Activated CD8-positive, alpha-beta memory T cell treated with anti-CD3 and anti-CD28 coated beads, Interleukin-2, amount 50 U/mL, for 1 hour (primary cell): ENCODE data around the gene ZBED1.
"Not testable (repeated sequence)": the region's sequence is repeated elsewhere in the genome, so short reads cannot be mapped to it uniquely, and the experiment has no call there.

Experiments
- DNase-seq: peaks from one replicate; pipeline ENCODE4 v3.0.0-alpha.2; 2020; ENCODE audit errors: extremely low read depth

The ZBED1 gene

DNA sequence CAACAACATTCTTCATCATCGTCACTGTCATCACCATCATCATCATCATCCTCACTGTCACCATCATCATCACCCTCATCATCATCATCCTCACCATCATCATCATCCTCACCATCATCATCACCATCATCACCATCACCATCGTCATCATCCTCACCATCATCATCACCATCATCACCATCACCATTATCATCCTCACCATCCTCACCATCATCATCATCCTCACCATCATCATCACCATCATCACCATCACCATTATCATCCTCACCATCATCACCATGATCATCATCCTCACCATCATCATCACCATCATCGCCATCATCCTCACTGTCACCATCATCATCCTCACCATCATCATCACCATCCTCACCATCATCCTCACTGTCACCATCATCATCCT lies 18.9 kb upstream of the ZBED1 start:
- DNase-seq: not testable (repeated sequence)

DNA sequence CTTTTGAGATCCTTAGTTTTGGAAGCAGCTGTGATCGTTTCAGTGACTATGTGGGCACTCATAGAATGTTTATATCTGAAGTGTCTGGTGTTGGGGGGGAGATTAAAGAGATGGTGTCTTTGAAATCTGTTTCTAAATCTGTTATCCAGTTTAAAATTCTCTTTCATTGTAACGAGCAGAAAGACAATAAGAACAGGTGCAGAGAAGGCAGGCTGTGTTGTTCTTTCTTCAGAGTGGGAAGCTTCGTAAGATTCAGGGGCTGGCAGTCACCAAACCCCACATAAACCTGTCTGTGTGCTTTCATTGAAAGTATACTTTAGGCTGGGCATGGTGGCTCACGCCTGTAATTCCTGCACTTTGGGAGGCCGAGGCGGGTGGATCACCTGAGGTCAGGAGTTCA lies 16.3 kb upstream of the ZBED1 start:
- DNase-seq: no peak

DNA sequence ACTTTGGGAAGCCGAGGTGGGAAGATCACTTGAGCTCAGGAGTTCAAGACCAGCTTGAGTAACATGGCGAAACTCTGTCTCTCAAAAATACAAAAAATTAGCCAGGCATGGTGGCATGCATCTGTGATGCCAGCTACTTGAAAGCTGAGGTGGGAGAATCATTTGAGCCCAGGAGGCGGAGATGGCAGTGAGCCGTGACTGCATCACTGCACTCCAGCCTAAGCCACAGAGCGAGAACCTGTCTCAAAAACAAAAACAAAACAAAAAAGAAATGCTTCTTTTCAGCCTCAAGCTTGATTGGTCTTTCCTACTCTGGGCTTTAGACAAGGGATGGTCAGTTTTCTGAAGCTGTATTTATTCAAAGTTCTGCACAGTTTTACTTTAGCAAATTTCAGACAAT lies 15.8 kb upstream of the ZBED1 start:
- DNase-seq: no peak

DNA sequence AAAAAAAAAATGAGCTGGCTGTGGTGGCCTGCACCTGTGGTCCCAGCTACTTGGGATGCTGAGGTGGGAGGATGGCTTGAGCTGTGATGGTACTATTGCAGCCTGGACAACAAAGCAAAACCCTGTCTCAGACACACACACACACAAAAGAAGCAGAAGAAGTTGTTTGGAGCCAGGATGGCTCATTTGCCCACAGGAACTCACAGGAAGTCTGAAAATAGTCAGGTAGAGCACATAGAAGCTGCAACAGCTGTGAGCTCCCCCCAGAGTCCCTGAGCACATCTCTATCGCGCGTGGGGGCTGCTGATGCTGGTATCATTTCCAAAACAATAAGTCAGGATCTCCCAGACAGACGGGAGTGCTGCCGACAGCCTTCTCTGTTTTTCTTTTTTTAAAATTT lies 13.4 kb upstream of the ZBED1 start:
- no peak for DNase-seq

DNA sequence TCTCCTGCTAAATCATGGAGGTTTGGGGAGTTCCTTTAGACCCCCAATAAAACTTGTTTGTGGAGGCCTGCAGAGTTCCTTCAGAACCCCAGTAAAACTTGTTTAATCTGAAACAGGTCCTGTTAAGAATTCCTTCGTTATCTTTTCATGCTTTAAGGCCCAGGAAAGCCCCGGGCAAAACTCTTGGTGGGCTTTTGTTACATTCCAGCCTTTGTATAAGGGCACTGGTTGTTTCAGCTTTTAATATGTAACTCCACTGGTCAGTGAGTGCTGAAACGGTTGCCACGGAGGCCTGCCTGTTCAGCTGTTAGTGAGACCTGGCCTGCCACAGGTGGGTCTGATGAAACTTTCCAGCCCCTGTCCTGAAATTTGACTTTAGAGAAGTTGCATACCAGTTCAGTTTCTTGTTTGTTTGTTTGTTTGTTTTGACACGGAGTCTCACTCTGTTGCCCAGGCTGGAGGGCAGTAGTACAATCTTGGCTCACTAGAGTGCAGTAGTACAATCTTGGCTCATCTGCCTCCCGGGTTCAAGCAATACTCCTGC lies 12.4 kb upstream of the ZBED1 start:
- DNase-seq: no peak

DNA sequence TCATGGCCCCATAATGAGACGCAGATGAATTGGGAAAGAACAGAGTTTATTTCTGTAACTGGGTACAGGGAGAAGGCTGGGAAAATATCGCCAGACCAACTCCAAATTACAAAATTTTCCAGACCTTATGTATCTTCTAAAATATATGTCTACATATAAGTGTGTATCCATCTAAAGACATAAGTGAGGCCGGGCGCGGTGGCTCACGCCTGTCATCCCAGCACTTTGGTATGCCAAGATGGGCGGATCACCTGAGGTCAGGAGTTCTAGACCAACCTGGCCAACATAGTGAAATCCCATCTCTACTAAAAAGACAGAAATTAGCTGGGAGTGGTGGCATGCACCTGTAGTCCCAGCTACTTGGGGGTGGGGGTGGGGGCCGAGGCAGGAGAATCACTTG lies 11.7 kb upstream of the ZBED1 start:
- no peak for DNase-seq

DNA sequence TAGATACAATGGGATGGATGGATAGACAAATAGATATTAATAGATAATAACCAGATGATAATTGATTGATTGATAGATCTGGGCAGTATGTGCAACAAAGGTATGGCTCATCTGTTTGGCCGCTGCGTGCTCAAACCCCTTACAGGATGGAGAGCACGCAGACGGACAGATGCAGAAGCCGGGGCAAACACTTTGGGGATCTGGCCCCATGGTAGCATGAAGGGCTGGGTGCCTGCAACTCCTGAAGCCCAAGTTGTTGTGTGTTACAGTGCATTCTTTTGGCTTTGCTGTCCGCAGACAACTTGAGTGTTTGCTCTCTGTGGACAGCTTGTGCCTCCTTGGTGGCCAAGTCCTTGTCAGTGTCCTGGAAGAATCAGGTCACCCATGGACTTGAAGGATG lies 10.6 kb upstream of the ZBED1 start:
- DNase-seq: no peak

DNA sequence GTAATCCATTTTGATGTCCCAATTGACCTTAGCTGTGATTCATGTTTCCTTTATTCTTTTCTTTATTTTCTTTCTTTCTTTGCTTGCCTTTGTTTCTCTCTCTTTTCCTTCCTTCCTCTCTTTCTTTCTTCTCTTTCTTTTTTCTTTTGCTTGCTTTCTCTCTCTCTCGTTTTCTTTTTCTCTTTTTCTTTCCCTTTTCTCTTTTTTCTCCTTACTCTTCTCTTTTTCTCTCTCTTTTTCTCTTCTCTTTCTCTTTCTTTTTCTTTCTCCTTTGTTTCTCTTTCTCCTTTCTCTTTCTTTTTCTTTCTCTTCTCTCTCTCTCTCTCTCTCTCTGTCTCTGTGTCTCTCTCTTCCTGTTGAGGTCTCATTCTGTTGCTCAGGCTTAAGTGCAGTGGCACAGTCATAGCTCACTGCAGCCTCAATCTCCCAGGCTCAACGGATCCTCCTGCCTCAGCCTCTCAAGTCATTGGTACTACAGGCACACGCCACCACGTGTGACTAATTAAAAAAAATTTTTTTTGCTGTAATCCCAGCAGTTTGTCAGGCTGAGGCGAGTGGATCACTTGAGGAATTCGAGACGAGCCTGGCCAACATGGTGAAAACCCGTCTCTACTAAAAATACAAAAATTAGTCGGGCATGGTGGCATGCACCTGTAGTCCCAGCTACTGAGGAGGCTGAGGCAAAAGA lies 8.0 kb upstream of the ZBED1 start:
- no peak for DNase-seq

DNA sequence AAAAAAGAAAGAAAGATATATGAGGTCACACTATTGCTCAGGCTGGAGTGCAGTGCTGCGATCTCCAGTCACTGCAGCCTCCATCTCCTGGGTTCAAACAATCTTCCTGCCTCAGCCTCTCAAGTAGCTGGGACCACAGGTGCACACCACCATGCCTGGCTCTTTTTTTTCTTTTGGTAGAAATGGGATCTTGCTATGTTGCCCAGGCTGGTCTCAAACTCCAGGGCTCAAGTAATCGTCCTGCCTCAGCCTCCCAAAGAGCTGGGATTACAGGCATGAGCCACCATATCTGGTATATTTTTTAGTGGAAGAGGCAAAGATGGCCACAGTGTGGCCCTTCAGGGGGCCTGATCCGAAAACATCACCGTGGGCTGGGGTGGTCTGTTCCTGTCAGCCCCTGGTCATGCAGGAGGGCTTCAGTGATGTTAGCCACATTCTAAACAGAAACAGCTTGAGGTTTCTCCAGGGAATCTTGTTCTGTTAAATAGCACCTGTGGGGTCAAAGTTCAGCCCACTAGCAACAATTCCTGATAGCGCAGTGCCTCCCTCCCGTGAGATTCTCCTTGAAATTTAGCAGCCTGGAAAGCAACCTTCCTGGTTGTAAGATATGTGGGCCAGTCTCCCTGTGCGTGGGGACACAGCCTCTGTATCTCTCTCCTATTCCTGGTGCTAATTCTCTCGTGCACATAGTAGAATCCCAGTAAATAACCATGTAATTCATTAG lies 7.3 kb upstream of the ZBED1 start:
- no peak for DNase-seq

DNA sequence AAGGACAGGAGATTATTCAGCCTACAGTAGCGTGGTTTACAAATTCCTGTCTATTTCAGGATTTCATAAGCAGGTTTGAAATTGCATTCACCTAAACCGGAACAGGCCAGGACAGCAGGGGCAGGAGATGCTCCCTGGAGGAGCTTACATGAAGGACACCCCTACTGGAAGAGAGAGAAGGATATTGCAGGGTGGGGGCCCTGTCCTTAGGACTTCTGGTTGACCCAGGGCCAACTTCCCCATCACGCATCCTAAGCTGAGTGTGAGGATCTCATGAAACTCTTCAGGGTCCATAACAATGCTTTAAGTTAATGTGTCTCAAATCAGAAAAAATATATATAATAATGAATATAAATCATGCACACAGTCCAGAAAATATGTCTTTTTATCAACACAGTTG lies 6.4 kb upstream of the ZBED1 start:
- DNase-seq: no peak

DNA sequence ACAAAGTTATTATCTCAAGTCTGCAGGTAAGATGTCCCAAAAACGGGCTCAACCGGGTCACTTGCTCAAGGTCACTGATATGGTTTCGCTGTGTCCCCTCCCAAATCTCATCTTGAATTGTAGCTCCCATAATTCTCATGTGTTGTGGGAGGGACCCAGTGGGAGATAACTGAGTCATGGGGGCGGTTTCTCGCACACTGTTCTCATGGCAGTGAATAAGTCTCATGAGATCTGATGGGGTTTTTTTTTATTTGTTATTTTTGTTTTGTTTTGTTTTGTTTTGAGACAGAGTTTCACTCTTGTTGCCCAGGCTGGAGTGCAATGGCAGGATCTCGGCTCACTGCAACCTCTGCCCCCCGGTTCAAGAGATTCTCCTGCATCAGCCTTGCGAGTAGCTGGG lies 4.6 kb upstream of the ZBED1 start:
- not testable (repeated sequence) for DNase-seq

DNA sequence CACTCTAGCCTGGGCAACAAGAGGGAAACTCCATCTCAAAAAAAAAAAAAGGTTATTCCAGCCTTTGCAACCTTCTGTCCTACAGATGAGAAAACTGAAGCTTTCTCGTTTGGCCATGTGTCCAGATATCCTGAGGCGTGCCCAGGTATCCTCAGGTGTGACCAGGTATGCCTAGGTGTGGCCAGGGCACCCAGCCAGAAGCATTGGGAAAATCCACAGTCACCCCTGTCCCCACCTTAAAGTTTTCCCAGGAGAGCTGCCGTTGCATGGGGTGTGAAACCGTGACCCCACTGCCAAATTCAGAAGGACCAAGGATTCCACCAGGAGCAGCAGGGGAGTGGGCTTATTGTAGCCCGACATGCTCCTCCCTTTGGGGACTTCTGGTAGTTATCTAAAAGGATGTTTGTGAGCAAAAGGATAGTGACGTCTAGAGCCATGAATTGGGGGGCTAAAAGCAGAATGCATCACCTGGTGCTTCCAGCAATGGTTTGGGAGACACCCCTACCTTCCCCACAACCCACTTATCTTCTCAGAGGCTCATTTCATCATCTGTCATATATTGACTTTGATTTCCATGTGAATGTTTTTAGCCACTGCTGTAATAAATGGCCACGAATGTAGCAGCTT lies 4.0 kb upstream of the ZBED1 start:
- DNase-seq: no peak

DNA sequence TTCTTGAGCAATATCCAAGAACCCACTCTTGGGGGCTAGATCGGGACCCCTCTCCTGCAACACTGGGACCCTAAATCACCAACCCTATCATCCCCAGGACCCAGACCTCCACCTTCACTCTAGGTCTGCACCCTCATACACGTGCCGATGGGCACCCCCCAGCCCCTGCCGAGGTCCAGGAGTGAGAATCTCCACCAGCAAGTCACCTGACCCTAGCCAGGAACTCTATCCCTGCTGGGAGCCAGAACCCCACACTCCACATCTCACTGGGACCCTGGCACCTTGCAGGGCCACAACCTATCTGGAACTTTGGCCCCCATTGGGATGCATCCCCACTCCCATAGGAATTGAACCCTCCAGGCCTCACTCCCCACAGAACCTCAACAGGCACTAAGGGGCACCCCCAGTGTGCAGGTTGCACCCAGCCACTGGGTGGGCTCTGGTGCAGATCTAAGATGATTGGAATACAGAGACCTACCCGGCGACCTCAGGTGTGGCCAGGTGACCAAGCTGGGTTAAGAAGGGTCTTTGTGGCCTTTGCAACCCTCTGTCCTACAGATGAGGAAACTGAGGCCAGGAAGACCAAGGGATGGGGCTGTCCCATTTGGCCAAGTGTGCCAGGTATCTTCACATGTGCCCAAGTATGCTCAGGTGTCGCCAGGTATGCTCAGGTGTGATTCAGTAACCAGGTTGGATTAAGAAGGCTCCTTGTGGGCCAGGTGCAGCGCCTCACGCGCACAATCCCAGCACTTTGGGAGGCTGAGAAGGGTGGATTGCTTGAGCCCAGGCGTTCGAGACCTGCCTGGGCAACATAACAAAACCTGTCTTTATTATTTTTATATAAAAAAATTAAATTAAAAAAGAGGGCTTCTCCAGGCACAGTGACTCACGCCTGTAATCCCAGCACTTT lies 3.1 kb upstream of the ZBED1 start:
- DNase-seq: no peak

DNA sequence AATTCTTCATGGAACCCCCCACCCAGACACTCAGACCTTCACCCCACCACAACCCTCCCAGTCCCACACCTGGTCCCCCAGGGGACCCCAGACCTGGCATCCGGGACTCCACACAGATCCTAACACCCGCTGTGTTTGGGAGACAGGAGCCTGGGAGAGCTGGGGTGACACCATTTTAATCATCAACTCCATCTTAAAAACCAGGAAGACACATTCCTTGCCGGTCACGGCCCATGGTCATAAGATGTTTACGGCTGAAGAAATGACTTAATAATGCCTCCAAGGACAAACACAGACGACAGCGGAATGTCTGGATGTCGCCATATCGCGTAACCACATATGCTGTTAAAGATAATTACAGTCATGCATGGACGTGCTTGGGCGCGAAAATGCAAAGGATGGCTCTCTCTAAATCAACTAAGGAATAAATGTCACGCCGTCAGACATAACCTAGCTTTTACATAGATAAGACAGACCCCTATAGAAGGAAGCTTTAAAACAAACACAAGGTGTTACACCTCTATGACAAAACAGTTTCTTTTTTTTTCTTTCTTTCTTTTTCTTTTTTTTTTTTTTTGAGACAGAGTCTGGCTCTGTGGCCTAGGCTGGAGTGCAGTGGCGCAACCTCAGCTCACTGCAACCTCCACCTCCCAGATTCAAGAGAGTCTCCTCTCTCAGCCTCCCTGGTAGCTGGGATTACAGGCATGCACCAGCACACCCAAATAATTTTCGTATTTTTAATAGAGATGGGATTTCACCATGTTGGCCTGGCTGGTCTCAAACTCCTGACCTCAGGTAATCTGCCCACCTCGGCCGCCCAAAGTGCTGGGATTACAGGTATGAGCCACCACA lies 2.1 kb upstream of the ZBED1 start:
- DNase-seq: no peak

DNA sequence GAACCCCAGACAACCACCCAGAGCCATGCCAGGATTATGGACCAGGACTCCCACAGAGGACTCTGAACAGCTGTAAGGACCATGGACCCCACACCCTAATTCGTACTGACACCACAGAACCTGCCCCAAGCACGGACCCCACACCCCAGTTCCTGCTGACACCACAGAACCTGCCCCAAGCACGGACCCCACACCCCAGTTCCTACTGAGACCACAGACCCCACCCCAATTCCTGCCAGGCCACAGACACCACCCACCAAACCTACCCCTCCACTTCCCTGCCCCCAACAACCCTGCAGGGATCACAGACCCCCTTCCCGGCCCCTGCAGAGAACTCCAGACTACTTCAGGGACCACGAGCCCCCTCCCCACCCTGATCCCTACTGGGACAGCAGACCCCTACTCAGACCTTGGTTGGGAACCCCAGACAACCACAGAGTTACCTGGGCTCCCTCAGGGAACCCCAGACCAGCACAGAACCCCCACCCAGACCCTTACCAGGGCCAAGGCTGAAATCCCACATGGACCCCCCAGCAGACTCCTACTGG lies 1.4 kb upstream of the ZBED1 start:
- no peak for DNase-seq

DNA sequence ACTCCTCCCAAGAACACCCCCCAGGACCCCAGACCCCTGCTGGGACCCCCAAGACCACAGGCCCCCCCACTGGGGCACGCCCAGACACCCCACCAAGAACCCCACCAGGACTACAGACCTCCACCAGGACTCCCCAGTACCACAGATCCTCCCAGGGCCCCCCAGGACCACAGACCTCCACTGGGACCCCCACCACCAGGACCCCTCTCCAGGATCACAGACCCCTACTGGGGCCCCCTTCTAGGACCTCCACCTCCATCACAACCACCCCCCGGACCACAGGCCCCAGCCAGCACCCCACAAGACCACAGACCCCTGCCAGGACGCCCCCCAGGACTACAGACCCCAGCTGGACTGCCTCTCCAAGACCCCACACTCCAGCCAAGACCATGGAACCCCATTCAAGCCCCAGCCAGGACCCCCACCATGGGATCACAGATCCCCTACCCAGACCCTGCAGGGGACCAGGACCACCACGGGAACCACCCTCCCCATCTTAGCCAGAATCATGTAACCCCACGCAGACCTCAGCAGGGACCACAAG lies 855 bp upstream of the ZBED1 start:
- DNase-seq: no peak

DNA sequence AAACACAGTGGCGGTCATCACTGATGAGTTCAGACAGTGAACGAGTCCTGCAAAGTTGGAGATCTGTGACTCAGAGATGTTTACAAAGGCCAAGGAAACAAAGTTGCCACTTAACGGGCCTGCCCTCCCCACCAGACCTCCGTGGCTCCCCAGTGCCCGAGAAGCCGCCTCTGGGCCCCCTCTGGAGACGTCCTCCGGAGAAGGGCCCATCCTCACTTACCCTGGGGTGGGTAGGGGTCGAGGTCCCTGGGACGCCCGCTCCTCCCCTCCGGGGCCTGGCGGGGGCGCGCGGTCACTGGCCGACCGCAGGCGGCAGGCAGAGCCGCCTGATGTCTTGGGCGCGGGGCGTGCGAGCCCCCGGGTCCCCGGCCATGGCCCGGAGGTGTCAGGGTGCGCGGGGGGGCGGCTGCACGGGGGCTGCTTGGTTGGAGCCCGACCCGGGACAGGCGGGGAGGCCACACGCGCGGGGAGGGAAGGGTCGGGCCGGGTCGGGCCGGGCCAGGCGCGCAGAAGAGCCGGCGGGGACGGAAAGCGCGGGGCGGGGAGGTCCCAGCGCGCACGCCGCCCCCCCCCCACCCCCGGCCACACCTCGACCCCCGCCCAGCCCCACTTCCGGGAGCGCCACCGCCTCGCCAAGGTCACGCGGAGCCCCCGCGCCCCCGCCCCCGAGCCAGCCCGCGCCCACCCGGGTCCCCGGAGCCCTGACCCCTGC lies 529 bp downstream of the ZBED1 start:
- no peak for DNase-seq

DNA sequence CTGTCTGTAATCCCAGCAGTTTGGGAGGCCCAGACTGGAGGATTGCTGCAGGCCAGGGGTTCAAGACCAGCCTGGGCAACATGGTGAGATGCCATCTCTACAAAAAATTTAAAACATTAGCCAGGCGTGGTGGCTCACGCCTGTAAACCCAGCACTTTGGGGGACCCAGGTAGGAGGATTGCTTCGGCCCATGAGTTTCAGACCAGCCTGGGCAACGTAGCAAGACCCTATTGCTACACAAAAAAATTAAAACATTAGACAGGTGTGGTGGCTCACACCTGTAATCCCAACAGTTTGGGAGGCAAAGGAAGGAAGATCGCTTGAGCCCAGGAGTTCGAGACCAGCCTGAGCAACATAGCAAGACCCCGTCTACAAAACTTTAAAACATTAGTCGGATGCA lies 1.3 kb downstream of the ZBED1 start:
- no peak for DNase-seq

DNA sequence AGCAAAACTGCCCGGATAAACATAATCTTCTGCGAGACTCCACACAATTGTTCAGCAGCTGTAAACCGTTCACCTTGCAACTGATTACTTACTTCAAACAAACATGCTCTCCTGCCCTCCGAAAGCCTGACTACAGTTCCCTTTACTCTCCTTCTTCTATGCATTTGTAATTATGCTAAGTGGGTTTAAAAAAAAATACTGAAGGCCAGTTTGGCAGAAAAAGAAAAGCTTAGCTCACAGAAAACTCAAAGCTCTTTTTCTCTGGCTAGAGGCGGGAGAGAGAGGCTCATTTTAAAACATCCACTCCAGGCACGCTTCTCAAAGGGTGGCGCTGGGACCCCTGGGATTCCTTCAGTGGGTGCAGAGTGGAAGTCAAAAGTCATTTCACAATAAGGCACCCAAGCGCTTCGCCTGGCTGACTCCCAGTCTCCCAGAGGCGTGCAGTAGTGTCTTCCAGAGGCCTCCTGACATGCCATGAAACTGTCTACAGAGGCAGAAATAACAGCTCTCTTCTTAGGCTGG lies 1.9 kb downstream of the ZBED1 start:
- DNase-seq: no peak
